Left kidney (tissue), 2 donors: ENCODE measurements around the gene SKIC2. TPM values are rescaled to one million over a fixed set of nuclear protein-coding genes. Genes with fewer than 3 reads are reported as not detected.

Source experiments
- DNase-seq: peaks from one replicate; pipeline ENCODE4 v3.0.0-alpha.2; 2013
- polyA plus RNA-seq: library from polyadenylated mRNA; unstranded; fragments of 120-200 nt; gene quantifications from one replicate; pipeline ENCODE4 v1.2.1, GENCODE V29; 2013; ENCODE audit not compliant: insufficient read length

SKIC2 gene
- polyA plus RNA-seq, 1 donor, result 60.8 TPM

GRCh38 chr6:31945154-31945506, 13.8 kb upstream of the SKIC2 start:
- no peak for DNase-seq

- peak; percentile 29 for DNase-seq
Measured at GRCh38 chr6:31945507-31946369, 13.2 kb upstream of the SKIC2 start, which contains the start of gene CFB. Gene CFB, plus strand, starts transcription at chr6:31946095. Its CDS starts 127 bp downstream, at chr6:31946222.

- DNase-seq, result no peak
Measured at GRCh38 chr6:31946370-31946885, 12.5 kb upstream of the SKIC2 start.

- no peak for DNase-seq
Measured at GRCh38 chr6:31947070-31947675, 11.8 kb upstream of the SKIC2 start.

- DNase-seq, result no peak
Measured at GRCh38 chr6:31947864-31948263, 11.1 kb upstream of the SKIC2 start.

GRCh38 chr6:31948306-31948705, 10.7 kb upstream of the SKIC2 start:
- no peak for DNase-seq

- no peak for DNase-seq
Measured at GRCh38 chr6:31948753-31949413, 10.1 kb upstream of the SKIC2 start.

- no peak for DNase-seq
Measured at GRCh38 chr6:31949926-31950548, 8.9 kb upstream of the SKIC2 start.

GRCh38 chr6:31952140-31952805, 6.7 kb upstream of the SKIC2 start:
- peak; percentile 48 for DNase-seq

GRCh38 chr6:31952890-31953289, 6.1 kb upstream of the SKIC2 start:
- DNase-seq, result no peak

GRCh38 chr6:31954511-31954910, 4.5 kb upstream of the SKIC2 start:
- no peak for DNase-seq

GRCh38 chr6:31956796-31957195, 2.2 kb upstream of the SKIC2 start:
- DNase-seq, result no peak

GRCh38 chr6:31958412-31958740, 599 bp upstream of the SKIC2 start:
- DNase-seq, result no peak

GRCh38 chr6:31961616-31962015, 2.6 kb downstream of the SKIC2 start:
- no peak for DNase-seq

- no peak for DNase-seq
Measured at GRCh38 chr6:31963921-31964320, 4.9 kb downstream of the SKIC2 start.

- no peak for DNase-seq
Measured at GRCh38 chr6:31965700-31966099, 6.7 kb downstream of the SKIC2 start.

GRCh38 chr6:31966506-31966905, 7.5 kb downstream of the SKIC2 start:
- no peak for DNase-seq

GRCh38 chr6:31966997-31967925, 8.3 kb downstream of the SKIC2 start:
- DNase-seq, result no peak

- no peak for DNase-seq
Measured at GRCh38 chr6:31967926-31968320, 8.9 kb downstream of the SKIC2 start.

GRCh38 chr6:31968326-31968725, 9.4 kb downstream of the SKIC2 start:
- no peak for DNase-seq
